ENCODE measurements around the gene LPCAT4.
"Not testable (repeated sequence)": the region's sequence is repeated elsewhere in the genome, so short reads cannot be mapped to it uniquely, and the experiment has no call there.

DNA sequence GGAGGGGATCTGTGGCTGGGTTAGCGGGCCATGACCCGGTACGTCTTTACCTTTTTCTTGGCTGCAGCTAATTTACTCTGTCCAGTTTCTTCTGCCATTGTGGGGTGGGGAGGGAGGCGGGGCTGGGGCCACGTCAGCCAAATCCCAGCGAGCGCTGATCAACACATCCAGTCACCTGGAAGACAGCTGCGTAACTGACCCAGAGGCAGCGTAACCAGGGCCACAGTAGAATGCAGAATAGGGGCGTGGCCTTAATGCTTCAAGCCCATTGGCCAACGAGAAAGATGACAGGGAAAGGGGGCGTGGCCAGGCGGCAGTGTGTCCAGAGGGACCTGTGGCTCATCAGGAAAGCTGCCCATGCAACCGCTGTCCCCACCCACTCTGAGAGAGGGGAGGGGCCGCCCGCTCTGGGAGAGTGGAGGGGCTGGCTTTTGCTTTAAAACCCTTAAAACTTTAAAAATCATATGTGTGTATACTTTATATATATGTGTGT, 22.6 kb upstream of the LPCAT4 start:
- TF ChIP-seq POLR2A, POLR2AphosphoS5 (IDR thresholded peaks at IDR 0.05): not testable (repeated sequence)
- TF ChIP-seq, protein P1, sequence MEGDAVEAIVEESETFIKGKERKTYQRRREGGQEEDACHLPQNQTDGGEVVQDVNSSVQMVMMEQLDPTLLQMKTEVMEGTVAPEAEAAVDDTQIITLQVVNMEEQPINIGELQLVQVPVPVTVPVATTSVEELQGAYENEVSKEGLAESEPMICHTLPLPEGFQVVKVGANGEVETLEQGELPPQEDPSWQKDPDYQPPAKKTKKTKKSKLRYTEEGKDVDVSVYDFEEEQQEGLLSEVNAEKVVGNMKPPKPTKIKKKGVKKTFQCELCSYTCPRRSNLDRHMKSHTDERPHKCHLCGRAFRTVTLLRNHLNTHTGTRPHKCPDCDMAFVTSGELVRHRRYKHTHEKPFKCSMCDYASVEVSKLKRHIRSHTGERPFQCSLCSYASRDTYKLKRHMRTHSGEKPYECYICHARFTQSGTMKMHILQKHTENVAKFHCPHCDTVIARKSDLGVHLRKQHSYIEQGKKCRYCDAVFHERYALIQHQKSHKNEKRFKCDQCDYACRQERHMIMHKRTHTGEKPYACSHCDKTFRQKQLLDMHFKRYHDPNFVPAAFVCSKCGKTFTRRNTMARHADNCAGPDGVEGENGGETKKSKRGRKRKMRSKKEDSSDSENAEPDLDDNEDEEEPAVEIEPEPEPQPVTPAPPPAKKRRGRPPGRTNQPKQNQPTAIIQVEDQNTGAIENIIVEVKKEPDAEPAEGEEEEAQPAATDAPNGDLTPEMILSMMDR (IDR thresholded peaks at IDR 0.05 in 8 of 11, conservative IDR thresholded peaks at IDR 0.05 in 3 of 11) = not testable (repeated sequence)
